Endodermal cell (in vitro differentiated cells): Measurements from ENCODE around the gene TBC1D4. TPM values are rescaled to one million over a fixed set of nuclear protein-coding genes. Genes with fewer than 3 reads are reported as not detected.

Source experiments
- DNase-seq: peaks from one replicate; pipeline ENCODE4 v3.0.0-alpha.2; 2017
- H3K27ac ChIP-seq: 2 replicates; pipeline ENCODE4 v1.5.1; 2013; ENCODE audit warnings: mild to moderate bottlenecking, low read depth, low read length, moderate library complexity
- H3K27me3 ChIP-seq: 2 replicates; pipeline ENCODE4 v1.6.1; 2013; ENCODE audit warnings: mild to moderate bottlenecking, low read length, moderate library complexity; ENCODE audit not compliant: insufficient read depth, control insufficient read depth, poor library complexity, severe bottlenecking
- H3K36me3 ChIP-seq: 2 replicates; pipeline ENCODE4 v1.7.0; 2013; ENCODE audit warnings: mild to moderate bottlenecking, low read length, moderate library complexity; ENCODE audit not compliant: control insufficient read depth, insufficient read depth
- H3K4me1 ChIP-seq: one replicate; pipeline ENCODE4 v1.7.0; 2013; ENCODE audit warnings: low read length; ENCODE audit not compliant: control insufficient read depth, insufficient read depth
- H3K4me3 ChIP-seq: 2 replicates; pipeline ENCODE4 v1.5.1; 2013; ENCODE audit warnings: mild to moderate bottlenecking, low read length, moderate library complexity
- H3K9ac ChIP-seq: 2 replicates; pipeline ENCODE4 v1.6.1; 2013; ENCODE audit warnings: mild to moderate bottlenecking, low read length, moderate library complexity; ENCODE audit not compliant: poor library complexity, severe bottlenecking; ENCODE audit errors: extremely low read depth
- H3K9me3 ChIP-seq: 2 replicates; pipeline ENCODE4 v1.6.1; 2013; ENCODE audit warnings: mild to moderate bottlenecking, low read length, moderate library complexity; ENCODE audit not compliant: control insufficient read depth
- H3K27ac Mint-ChIP-seq: 2 replicates; pipeline ENCODE4 v1.8.0; 2020; ENCODE audit warnings: mixed read lengths
- H3K27me3 Mint-ChIP-seq: 2 replicates; pipeline ENCODE4 v1.8.0; 2021; ENCODE audit warnings: mild to moderate bottlenecking, mixed read lengths; ENCODE audit not compliant: insufficient read depth
- H3K36me3 Mint-ChIP-seq: 2 replicates; pipeline ENCODE4 v1.8.0; 2020; ENCODE audit warnings: low read depth, mixed read lengths
- H3K4me1 Mint-ChIP-seq: 2 replicates; pipeline ENCODE4 v1.8.0; 2020; ENCODE audit warnings: mixed read lengths
- H3K4me3 Mint-ChIP-seq: 2 replicates; pipeline ENCODE4 v1.8.0; 2020; ENCODE audit warnings: mild to moderate bottlenecking, moderate library complexity, mixed read lengths
- H3K9me3 Mint-ChIP-seq: 2 replicates; pipeline ENCODE4 v1.8.0; 2020; ENCODE audit warnings: mild to moderate bottlenecking, mixed read lengths
- WGBS, 2 experiments: methylation state at CpG; one replicate each; pipeline versions ENCODE4 v1.1.5 to v1.1.7; 2013; ENCODE audit warnings: missing lambda C conversion rate in 2 of 2, mixed read lengths in 1 of 2; ENCODE audit not compliant: insufficient coverage in 1 of 2, insufficient read length in 1 of 2; 5-methylcytosine and 5-hydroxymethylcytosine counted together
- long read RNA-seq, 4 experiments: library from polyadenylated mRNA in 2 of 4; library from RNA in 1 of 4; library from capped mRNA in 1 of 4; stranded (forward) in 3 of 4; unstranded in 1 of 4; transcript quantifications; one replicate each; pipeline ENCODE4 v2.0.0, GENCODE V29; 2020 to 2021; ENCODE audit warnings: inconsistent platforms in 1 of 4
- polyA plus RNA-seq, 2 experiments: library from polyadenylated mRNA; stranded (reverse); fragments of 50-300 nt; gene quantifications; one replicate each; pipeline ENCODE4 v1.2.3, GENCODE V29; 2013
- total RNA-seq, 2 donors: library from RNA; stranded (reverse); fragmentation: NEBNext Ultra II Directional in 1 of 2; extraction: Animal tissue kit (Norgen Biotek cat#: 25700) in 1 of 2; gene quantifications; 2 replicates in 1 of 2; 3 replicates in 1 of 2; pipeline ENCODE4 v1.2.1, GENCODE V29; 2021
- TF ChIP-seq, protein P1 (sequence below): fragments of 200-600 bp; sonication (generic); conservative IDR thresholded peaks from 2 replicates; pipeline ENCODE4 v1.5.0; 2021; ENCODE audit warnings: antibody characterized with exemption, mild to moderate bottlenecking

The TBC1D4 gene, protein sequence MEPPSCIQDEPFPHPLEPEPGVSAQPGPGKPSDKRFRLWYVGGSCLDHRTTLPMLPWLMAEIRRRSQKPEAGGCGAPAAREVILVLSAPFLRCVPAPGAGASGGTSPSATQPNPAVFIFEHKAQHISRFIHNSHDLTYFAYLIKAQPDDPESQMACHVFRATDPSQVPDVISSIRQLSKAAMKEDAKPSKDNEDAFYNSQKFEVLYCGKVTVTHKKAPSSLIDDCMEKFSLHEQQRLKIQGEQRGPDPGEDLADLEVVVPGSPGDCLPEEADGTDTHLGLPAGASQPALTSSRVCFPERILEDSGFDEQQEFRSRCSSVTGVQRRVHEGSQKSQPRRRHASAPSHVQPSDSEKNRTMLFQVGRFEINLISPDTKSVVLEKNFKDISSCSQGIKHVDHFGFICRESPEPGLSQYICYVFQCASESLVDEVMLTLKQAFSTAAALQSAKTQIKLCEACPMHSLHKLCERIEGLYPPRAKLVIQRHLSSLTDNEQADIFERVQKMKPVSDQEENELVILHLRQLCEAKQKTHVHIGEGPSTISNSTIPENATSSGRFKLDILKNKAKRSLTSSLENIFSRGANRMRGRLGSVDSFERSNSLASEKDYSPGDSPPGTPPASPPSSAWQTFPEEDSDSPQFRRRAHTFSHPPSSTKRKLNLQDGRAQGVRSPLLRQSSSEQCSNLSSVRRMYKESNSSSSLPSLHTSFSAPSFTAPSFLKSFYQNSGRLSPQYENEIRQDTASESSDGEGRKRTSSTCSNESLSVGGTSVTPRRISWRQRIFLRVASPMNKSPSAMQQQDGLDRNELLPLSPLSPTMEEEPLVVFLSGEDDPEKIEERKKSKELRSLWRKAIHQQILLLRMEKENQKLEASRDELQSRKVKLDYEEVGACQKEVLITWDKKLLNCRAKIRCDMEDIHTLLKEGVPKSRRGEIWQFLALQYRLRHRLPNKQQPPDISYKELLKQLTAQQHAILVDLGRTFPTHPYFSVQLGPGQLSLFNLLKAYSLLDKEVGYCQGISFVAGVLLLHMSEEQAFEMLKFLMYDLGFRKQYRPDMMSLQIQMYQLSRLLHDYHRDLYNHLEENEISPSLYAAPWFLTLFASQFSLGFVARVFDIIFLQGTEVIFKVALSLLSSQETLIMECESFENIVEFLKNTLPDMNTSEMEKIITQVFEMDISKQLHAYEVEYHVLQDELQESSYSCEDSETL (N-terminal part only)
- 1 to 10 TPM; 3.2 to 4.7 TPM for total RNA-seq
- polyA plus RNA-seq (2013, experiment 1 of 2) = 11.9 TPM
- polyA plus RNA-seq (2013, experiment 2 of 2) = 11.1 TPM
- long read RNA-seq, experiment 1, partial matches to known transcripts = 0 of 2 reads
- long read RNA-seq, experiment 1, other reads (novel, unspliced or antisense) = 2 of 2 reads
- long read RNA-seq, experiment 2, full-length matches to known transcripts = 1 of 1 reads
- long read RNA-seq, experiment 2, partial matches to known transcripts = 0 of 1 reads
- long read RNA-seq, experiment 2, other reads (novel, unspliced or antisense) = 0 of 1 reads
- long read RNA-seq, experiment 3, full-length matches to known transcripts = 6 of 22 reads
- long read RNA-seq, experiment 3, partial matches to known transcripts = 16 of 22 reads
- long read RNA-seq, experiment 3, other reads (novel, unspliced or antisense) = 0 of 22 reads
- long read RNA-seq, experiment 4 = 0 reads

DNA sequence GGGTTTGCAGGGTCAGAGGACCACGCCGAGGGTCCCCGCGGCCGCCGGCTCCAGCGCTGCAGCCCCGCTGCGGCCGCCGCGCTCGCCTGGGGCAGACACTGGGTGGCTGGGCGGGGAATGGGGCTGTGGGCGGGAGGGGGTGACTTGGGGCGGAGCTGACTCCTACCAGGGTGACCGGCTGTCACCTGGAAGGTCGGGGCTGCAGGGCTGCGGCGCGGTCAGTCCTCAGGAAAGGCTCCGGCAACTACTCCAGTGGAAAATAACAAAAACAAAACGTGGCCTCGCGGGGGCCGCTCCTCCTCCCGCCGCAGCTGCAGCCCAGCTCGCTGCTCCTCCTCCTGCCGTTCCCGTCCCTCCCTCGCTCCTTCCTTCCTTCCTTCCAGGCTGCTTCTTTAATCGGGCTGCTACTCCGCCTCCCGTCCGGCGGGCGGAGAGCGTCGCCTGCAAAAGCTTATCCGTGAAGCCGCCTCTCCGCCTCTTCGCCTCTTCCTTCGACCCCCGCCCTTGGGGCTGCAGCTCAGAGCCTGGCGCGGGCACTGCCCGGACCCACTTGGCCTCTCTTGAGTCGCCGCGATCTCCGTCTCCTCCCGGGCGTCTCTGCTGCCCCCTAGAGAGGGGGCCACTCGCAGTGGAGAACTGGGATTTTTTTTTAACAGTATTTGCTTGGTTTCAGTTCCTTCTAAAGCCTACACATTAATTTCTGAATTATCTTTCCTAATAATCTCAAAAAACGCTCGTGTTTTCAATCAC lies at the start of gene TBC1D4:
TBC1D4 (minus strand) TSS at position 100 of the 750 bp plus-strand sequence. CDS start 402 bp downstream, outside the sequence.
- Histone ChIP-seq H3K4me3 (peak within 1 kb of the TSS; percentile 81), H3K9ac (no peak within 1 kb of the TSS), H3K27me3 (peaks cover 52% of the 10 kb centered on the region), H3K4me1 (no peaks in the 10 kb centered on the region), H3K27ac (peak within 1 kb of the TSS; percentile 48), H3K36me3 (no peaks in the 10 kb centered on the region), H3K9me3 (no peaks in the 10 kb centered on the region)
- peak within 1 kb of the TSS; percentile 77 for H3K27ac Mint-ChIP-seq
- no peaks in the 10 kb centered on the region for H3K9me3 Mint-ChIP-seq
- no peaks in the 10 kb centered on the region for H3K36me3 Mint-ChIP-seq
- TF ChIP-seq, protein P1, sequence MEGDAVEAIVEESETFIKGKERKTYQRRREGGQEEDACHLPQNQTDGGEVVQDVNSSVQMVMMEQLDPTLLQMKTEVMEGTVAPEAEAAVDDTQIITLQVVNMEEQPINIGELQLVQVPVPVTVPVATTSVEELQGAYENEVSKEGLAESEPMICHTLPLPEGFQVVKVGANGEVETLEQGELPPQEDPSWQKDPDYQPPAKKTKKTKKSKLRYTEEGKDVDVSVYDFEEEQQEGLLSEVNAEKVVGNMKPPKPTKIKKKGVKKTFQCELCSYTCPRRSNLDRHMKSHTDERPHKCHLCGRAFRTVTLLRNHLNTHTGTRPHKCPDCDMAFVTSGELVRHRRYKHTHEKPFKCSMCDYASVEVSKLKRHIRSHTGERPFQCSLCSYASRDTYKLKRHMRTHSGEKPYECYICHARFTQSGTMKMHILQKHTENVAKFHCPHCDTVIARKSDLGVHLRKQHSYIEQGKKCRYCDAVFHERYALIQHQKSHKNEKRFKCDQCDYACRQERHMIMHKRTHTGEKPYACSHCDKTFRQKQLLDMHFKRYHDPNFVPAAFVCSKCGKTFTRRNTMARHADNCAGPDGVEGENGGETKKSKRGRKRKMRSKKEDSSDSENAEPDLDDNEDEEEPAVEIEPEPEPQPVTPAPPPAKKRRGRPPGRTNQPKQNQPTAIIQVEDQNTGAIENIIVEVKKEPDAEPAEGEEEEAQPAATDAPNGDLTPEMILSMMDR = peak; percentile 89
- WGBS, 2 experiments = 0% methylated on average over 22 to 58 of the region's 58 CpGs
- DNase-seq = peak; percentile 96
- peaks cover 12% of the 10 kb centered on the region for H3K4me1 Mint-ChIP-seq
- H3K27me3 Mint-ChIP-seq = peaks cover 55% of the 10 kb centered on the region
- H3K4me3 Mint-ChIP-seq = peak within 1 kb of the TSS; percentile 83

DNA sequence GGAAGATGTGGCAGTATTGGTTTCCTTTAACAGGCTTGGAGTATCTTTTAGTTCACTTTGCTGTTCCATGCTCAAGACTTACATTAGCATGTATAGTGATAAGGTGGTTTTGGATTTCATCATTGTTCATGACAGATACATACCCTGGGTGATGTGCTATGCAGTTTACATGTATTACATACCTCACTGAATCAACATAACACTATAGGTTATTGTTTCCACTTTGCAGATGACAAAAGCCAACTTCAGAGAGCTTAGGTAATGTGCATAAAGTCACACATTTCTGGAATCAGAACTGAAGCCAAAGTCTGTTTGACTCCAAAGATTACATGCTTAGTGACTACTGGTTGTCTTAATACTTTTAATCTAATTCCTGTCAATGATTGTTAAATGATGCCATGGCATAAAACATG lies 48.6 kb upstream of the TBC1D4 start:
- H3K9me3 ChIP-seq = no peaks in the 10 kb centered on the region
- H3K4me1 ChIP-seq = no peaks in the 10 kb centered on the region
- Mint-ChIP-seq H3K27ac (no peak overlapping the region), H3K27me3 (no peaks in the 10 kb centered on the region), H3K4me1 (peaks cover 7% of the 10 kb centered on the region), H3K4me3 (no peak overlapping the region), H3K36me3 (peaks cover 63% of the 10 kb centered on the region), H3K9me3 (no peaks in the 10 kb centered on the region)
- H3K9ac ChIP-seq = no peak overlapping the region
- H3K27me3 ChIP-seq = no peaks in the 10 kb centered on the region
- H3K36me3 ChIP-seq = peaks cover 59% of the 10 kb centered on the region
- no peak overlapping the region for H3K27ac ChIP-seq
- TF ChIP-seq, protein P1 = no peak
- no peak for DNase-seq
- H3K4me3 ChIP-seq = no peak overlapping the region
